ENCODE measurements around the gene TSC22D3.

The TSC22D3 gene

DNA sequence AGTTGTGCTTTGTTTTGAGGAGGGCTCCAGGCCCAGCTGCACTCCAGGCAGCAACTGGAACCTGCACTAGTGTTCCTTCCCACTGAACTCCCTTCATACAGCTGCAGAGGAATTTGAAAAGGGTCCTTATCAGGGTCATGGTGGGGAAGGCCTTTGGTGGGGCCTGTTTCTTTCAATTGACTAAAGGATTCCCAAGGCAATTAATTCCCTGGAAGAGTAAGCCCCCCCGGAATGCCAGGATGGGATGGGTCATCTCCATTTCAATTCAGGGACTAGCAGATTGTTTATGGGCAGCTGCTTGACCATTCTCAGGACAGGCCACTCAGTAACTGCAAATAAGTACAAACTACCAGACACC, 45.3 kb downstream of the TSC22D3 start:
- DNase-seq = no peak

DNA sequence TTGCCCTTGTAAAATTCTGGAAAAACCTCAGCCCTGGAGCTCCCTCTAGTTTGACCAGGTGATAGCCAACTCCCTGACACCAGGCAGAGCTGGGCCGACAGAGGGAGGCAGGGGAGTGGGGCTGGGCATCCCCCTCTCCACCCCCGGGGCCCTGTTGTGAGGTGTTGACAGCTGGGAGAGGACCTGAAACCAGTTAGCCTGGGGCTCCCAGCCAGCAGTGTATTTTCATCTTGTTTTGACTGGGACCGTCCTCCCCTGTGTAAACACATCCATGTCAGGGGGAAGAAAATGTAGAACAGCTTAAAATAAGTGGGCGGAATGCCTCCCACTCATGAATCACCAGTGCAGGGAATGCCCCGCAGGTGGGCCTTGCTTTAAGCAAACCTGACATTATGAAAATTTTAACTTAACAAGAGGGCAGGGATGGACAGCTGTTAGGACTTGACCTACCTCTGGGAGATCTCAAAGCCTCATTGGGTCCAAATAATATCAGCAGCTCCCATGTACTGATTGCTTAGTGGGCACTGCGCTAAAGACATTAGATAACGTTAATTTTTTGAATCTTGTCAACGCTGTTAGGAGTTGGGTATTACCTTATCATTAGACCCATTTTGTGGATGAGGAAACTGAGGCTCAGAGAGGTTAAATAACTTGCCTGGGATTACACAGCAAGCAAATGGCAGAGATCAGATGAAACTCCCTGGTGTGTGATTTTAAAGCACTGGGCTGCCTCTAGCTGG, 45.9 kb downstream of the TSC22D3 start:
- no peak for DNase-seq

DNA sequence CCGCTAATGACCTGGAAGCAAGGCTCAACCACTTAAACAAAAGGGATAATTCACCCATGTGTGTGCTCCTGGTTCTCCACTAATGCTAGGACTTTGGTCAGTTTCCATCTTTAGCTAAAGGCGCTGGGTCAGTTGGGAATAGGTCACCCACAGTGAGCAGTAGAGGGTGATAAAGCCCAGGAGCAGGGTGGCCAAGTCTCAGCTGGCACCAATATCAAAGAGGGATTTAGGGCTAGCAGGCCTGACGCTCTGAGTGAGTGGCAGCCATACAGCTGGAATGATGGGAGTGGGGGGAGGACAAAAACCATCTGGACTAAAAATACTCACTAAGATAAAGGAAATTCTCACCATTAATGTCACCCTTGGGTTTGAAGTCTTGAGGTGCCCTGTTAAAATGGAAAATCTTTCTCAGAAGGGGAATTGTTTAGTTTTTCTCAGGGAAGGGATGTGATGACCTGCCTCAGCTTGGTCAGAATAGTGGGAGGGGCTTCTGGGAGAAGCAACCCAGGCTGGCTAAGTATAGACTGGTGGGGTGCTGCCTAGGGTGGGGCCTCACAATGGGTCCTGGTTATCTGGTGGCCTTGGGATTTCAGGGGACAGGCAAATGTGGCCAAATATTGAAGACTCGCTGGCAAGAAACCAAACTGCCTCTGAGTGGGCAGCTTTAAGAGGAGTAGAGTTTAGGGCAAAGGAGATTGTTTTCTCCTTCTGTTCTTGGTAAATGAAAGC, 47.1 kb downstream of the TSC22D3 start:
- DNase-seq = no peak

DNA sequence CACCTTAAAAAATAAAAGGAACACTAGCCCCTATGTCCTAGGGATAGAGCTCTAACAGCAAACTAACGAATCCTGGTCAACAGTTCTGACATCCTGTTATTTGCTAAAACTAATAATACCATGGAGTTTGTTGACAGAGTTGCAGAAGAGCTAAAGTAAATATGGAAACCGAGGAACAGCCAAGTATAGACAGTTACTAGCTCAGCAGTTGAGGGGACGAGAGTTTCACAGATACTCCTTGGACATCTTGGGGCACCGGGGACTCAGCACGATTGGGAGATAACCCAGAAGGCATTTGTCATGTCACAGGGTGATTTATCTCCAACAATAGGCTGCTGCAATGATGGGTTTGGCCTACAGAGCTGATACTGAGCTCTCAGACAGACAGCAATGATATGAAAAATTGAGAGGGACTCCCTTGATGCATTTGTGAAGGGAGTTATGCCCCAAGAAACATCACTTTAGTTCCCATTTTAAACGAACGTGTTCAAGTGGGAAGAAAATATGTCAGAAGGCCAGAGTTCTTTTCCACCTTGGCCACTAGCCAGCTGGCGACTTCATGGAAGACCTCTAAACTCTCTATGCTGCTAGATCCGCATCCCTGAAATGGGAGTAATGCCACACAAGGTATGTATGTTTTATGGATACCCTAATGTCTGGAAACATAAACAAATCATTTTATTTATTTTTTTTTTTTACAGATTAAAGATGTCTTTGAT, 48.6 kb downstream of the TSC22D3 start:
- DNase-seq = no peak

DNA sequence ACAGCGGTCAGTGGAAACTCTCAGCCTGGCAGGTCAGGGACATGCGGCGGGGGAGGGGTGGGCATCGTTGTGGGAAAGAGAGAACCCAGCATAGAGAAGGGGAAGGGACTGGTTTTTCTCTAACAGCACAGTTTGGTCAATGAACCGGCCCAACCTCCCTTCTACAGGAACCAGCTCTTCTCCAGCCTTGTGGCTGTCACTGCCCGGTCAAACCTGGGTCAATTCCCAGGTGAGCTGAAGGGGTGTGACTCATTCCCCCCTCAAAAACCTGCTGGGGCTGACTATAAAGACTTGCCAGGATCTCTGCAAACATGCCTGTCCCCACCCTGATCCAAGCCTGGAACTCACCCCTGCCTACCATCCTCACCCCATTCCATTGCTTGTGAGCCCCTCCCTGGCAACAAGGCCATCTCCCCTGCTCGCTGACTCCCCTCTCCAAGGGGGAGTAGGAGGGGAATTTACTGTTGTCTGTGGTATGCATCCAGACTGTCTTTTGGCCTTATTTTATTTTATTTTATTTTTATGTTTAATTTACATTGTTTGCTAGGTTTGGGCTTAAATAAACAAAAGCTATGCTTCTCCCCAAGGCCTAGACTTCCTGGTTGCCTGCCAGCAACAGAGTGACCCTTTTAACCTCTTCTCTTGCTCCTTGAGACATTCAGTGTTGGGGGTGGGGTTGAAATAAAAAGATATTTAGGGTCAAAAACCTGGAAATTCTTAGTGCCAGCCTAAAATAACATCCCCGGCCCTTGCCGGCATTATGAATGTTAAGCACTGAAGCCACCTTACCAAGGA, 49.6 kb downstream of the TSC22D3 start:
- DNase-seq = no peak

DNA sequence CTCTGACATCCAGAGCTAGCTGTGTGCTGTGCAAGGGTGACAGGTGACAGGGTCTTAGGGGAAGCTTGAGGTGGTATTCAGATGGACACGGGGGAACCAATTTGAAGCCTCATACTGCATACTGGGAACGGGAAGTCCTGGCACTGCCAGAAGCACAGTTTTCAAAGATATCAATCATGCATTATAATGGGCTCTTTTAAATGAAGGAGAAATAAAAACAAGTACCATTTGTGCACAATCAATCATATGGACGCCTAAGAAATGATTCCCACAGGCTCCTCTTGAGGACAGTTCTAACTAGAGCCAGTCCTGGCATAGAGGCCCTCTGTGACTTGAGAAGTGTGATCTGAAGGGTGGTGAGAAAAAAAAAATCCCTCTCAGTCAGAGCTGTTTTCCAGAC, 50.9 kb downstream of the TSC22D3 start:
- DNase-seq = no peak

DNA sequence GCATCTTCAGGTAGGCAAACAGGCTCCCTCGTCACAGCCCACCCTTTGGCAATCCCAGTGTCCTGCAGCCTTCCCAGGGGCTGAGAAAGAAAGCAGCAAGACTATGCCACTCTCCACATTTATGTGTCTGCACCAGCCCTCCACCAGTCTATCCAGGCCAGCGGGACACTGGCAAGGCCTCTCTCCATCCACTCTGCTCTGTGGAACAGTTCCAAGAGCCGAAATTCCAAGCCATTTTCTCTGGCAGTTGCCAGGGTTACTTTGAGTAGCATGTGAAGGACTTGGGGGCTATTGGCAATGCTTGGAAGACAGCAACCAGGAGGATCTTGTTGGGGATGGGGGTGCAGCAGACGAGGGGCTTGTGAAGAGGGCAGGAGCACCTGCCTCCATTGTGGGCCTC, 52.1 kb downstream of the TSC22D3 start:
- DNase-seq = no peak

DNA sequence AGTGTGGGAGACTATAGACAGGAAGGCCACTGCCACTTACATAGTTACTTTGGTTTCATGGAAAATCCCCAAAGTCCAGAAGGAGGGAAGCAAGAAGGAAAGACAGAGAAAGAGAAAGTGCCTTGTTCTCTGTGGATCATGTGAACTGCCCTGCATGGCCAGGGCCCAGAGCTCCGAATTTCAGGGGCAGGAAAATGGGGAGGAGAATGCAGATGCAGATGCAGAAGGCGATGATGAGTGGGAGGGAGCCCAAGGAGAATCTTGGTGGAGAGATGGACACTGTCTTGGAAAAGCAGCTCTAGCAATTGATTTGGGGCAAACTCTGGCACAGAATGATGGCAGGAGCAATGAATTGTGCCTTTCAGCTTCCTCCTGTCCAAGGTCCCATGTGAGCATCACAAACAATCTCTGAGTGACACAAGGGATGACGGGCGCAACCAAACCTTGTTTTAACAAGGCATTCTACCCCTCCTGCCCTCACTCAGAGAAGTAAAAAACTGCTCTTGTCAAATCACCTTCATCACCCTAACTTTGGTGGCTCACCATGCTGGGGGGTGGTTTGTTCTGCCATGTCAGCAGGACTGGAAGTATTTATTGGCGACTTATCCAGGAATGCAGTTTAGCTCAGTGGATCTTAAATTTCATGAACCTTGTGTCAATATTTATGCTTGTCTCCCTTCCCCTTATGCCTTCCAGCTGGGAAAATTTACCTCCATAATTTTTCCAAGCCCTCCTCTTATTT, 53.5 kb downstream of the TSC22D3 start:
- no peak for DNase-seq

DNA sequence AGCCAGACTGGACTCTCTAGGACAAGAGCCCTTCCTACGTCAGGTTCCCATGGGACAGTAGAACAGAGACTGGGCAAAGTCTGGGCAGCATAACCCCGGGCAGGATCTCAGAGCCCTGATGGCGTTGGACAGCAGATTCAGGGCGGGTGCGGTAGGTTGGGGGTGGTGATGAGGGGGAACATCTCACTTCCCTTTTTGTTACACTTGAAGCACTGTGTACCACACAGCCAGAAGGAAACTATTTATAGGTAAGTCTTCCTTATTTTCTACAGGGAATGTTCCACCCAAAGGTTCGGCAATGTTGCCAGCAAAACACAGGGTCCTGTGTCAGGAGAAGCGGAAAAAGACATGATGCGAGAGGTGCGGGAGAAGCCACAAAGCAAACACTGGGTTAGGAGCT, 54.3 kb downstream of the TSC22D3 start:
- DNase-seq = no peak

DNA sequence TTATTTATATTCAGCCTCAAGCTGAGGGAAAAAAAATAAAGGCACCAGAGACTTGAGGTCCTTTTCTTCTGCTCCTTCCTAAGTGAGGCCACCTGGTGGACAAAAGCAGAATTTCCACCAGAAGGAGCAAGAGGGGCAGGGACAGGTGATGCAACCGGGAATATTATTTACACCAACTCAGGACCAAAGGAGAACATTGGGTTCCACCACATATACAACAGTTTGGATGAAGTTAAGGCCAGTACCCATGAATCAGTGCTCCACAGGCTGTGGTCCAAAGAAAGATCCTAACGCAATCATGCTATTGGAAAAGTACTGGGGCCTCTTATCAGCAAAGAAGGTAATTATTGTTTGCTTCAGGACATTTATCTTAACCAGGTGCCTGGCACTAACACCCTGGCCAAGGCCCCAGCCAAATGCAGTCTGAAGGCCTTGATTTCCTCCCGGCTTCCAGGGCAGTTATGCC, 57.4 kb downstream of the TSC22D3 start:
- DNase-seq = peak; percentile 74

DNA sequence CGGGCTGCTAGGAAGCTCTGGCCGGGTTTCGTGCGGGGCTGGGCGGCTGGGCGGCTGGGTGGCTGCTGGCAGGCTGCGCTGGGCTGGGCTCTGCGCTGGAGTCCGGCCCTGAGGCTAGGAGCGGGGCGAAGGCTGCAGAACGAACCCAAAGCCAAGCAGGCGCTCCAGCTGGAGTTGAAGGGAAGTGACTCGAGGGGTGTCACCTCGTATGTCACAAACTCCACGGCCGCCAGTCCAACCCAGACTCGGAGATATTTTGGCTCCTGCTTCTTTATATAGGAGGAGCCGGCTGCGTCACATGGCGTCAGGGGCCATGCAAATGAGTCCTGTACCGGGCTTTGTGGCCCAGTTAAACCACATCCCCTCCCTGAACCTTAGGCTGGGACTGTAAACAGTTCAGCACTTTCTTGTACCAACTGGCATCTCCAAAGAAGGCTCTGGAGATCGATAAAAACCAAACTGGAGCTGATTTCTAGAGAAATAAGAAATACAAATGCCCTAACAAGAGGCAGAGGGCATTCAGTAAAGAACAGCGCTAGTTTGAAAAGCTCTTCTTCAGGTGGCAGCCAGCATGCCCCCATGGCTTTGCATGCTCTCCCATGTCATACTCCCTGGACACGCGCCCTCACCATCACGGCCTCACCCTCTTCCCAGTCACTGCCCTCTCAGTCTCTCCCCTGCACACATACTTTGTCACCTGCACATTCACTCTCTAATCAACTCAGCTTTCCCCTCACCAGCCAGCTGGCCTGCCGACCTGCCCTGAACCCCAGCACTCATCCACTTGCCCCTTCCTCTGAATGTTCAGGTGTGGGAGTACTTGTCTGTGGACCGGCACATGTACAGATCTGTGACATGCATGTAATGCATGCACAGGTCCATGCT, 58.5 kb downstream of the TSC22D3 start:
- peak; percentile 95 for DNase-seq

DNA sequence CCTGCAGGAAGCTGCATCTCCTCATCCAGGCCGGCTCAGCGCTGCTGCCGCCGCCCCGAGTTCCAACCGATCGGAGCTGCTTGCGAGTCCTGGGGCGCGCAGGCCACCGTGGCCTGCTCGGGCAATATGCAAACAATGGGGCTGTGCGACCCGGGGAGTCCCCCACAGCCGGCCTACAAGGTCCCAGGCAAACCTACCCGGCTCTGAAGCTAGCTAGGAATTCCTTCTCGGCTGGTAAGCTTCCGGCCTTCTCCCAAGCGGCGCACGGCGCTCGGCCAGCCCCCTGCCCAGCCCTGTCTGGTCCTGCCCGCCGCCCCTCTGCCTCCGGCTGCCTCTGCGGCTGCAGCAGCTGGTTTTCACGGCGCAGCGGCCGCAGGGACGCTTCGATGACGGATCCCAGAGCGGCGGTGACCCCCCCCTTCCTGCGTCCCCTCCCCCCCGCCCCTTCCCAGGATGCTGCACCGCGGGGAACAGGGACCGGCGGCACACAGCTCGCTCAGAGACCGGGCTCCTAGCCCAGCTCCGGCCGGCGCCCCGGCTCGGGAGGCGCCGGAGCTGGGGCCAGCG, 59.4 kb downstream of the TSC22D3 start:
- peak; percentile 29 for DNase-seq

DNA sequence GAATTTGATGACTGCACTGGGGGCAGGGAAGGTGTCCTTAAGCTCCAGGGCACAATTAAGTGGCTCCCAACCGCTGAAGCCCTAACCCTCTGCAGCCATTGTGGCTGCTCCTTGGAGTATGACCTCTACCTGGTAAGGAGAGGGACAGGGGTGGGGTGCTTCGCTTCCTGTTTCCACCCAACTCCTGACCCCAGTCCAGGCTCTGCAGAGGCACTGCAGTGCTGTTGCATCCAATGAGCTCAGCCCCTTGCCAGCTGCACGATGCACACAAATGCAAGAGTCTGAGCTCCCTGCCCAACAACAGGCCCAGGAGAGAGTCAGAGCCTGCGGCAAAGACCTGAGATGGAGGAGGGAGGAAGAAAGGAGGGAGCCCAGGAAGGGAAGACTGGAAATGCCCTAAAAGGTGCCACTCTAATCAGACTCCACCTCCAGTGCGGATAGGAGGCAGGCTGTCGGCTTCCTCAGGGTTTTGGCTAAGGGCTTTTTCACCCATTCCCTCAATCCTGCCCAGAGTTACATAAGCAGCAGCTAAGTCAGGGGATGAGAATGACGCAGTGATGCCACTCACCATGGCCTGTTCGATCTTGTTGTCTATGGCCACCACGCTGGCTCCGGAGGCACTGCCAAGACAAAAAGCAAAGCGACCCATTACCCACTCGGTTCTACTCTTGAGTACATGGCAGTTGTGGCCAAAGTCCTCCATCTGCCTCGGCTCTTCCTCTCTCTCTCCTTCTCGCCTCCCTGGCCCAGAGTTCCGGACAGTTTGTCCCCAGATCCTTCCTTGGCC, 60.1 kb downstream of the TSC22D3 start:
- peak; percentile 29 for DNase-seq

DNA sequence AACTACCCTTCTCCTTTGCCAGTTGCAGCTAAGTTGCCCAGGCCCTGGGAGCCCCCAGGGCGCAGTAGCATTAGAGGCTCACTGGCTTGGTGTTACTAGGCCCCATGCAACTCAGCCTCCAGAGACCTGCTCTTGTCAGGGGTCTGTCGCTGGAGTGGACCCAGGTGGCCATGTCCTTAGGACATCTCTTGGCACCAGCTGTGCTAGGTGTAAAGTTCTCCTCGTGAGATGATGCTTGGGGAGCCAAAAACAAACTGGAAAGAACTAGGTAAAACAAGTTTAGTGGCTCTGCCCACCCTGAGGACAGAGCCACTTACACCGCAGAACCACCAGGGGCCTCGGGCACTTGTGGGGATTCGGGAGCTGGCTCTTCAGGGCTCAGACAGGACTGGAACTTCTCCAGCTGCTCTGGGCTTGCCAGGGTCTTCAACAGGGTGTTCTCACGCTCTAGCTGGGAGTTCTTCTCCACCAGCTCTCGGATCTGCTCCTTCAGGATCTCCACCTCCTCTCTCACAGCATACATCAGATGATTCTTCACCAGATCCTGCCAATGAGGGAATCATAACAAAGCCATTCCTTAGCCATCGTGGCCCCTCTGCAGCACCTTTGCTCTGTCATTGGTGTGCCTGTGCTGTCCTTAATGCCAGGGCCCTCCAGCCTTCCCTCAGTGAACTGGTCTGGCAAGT, 61.2 kb downstream of the TSC22D3 start:
- DNase-seq = peak; percentile 48

DNA sequence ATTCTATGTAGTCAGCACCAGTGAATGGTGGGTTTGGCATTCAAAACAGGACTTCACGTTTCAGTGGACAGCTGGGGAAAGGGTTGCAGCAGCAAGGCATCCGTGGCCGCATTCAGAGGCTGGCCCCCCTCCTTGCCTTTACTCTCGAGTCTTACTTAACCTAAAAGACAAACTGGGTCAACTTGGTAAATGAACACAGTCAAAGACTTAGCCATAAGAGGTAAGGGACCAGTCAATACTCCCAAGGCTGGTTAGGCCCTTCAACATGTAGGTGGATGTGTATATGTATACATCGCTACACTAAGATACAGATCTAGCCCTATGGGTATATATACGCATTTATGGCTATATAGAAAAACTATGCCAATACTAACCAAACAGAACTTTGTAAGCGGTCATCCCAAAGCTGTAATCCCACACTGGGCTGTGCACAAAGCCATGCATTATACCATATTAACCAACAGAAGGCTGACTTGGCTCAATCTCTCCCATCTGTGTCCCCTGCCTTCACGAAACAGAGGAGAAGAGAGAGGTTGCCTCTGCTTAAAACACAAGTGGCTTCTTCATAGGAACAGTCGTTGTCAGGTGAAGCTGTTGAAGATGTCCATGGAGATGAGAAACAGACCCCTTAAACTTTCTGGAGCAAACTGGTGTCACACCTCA, 61.9 kb downstream of the TSC22D3 start:
- peak; percentile 55 for DNase-seq

DNA sequence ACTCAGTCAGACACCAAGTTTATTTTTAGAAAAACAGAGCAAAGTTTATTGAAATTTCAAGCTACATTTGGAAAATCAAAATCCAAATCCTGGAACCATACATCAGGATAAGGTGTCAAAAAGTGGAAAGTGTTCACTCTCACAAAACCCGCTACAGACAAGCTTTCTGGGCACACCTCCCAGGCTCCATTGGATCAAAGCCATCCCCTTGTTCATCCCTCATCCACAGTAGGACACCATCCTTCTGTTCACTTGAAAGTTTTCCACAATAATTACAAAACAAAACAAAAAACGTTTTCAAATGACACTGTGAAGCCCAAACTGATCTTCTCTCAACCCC, 62.4 kb downstream of the TSC22D3 start:
- DNase-seq = no peak

DNA sequence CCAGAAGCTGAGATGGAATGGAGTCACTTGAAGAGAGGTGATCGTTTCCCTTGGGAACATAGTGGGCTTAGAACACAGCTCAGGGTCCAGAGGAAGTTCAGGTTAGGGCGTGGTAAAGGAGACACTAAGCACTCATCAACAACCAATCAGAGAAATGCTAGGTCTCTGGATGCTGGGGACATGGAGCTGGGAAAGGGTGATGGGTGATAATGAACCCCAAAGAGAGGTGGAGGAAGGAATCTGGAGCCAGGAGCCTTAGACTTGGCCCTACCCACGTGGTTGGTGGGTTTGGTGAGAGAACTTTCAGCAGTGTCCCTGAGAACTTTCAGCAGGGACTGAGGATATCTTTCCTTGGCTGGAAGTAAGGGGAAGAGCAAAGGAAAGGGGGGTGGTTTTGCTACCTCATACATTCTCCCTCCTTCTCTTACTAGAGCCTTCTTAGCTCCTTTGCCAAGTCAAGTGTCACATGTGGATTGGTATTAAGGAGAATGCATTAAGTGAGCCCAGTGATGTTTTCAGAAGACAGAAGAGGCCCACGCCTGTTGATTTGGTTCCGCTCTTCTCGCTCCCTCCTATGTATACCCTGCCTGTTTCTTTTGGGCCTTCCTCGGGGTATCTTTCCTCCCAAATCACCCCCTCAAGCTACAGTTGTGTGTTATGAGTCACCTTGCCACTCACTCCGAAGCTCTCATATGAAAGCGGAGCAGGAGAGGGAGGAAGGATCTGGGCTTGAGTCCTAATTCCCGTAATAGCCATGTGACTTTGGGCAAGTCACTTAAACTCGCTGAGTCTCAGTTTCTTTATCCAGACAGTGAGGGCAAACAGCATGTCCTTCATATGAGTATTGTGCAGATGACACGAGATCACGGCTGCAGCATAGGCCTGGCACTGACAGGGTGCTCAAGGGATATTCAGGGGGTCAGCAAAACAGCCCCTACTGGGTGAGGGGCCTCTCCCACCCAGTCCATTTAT, 63.1 kb downstream of the TSC22D3 start:
- DNase-seq = peak; percentile 67
